ENCODE measurements around the gene UBASH3A.

The UBASH3A gene

DNA sequence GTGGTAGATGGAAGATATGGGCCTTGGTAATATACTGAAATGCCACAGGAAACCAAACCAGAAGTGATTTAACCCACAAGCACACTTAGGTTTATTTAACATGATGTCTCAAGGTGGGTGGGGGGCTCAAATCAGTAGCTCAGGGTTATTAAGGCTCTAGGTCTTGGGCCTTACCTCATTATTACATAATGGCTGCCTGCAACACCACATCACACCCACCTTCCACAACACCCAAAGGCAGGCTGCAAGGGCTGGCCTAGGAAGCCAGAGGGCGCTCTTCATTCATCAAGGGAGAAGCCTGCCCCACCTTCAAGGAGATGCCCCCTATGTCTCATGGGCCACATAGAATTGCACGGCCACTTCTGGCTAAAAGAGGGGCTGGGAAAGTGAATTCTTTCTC lies 43.4 kb upstream of the UBASH3A start:
- DNase-seq (ENCODE audit: low read depth) = no peak
- no peak overlapping the region for H3K4me3 ChIP-seq (replicated peaks; ENCODE audit: low read depth, low read length)
- no peak for TF ChIP-seq CTCF (IDR thresholded peaks at IDR 0.05; ENCODE audit: low read length, missing control alignments)

- no peak for DNase-seq (ENCODE audit: low read depth)
- H3K4me3 ChIP-seq (replicated peaks; ENCODE audit: low read depth, low read length) = no peak overlapping the region
- no peak for TF ChIP-seq CTCF (IDR thresholded peaks at IDR 0.05; ENCODE audit: low read length, missing control alignments)
Measured at GRCh38 chr21:42361286-42361685, 42.4 kb upstream of the UBASH3A start.

GRCh38 chr21:42362198-42362597 lies 41.5 kb upstream of the UBASH3A start:
- H3K4me3 ChIP-seq (replicated peaks; ENCODE audit: low read depth, low read length) = no peak overlapping the region
- TF ChIP-seq CTCF (IDR thresholded peaks at IDR 0.05; ENCODE audit: low read length, missing control alignments) = no peak
- no peak for DNase-seq (ENCODE audit: low read depth)

DNA sequence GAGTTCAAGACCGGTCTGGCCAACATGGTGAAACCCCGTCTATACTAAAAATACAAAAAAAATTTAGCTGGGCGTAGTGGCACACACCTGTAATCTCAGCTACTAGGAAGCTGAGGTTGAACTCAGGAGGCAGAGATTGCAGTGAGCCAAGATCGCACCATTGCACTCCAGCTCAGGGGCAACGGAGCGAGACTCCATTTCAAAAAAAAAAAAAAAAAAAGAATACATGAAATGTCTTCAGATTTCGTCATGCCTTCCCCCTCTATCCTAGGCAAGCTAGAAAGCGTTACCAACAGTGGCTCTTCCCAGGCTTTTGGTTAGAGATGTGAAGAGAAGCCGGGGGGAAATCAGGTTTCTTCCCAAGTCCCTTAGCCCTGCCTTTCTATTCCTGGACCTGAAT lies 41.0 kb upstream of the UBASH3A start:
- no peak for DNase-seq (ENCODE audit: low read depth)
- no peak for TF ChIP-seq CTCF (IDR thresholded peaks at IDR 0.05; ENCODE audit: low read length, missing control alignments)
- H3K4me3 ChIP-seq (replicated peaks; ENCODE audit: low read depth, low read length) = no peak overlapping the region

- no peak overlapping the region for H3K4me3 ChIP-seq (replicated peaks; ENCODE audit: low read depth, low read length)
- no peak for DNase-seq (ENCODE audit: low read depth)
- no peak for TF ChIP-seq CTCF (IDR thresholded peaks at IDR 0.05; ENCODE audit: low read length, missing control alignments)
Measured at GRCh38 chr21:42363312-42363711, 40.4 kb upstream of the UBASH3A start.

DNA sequence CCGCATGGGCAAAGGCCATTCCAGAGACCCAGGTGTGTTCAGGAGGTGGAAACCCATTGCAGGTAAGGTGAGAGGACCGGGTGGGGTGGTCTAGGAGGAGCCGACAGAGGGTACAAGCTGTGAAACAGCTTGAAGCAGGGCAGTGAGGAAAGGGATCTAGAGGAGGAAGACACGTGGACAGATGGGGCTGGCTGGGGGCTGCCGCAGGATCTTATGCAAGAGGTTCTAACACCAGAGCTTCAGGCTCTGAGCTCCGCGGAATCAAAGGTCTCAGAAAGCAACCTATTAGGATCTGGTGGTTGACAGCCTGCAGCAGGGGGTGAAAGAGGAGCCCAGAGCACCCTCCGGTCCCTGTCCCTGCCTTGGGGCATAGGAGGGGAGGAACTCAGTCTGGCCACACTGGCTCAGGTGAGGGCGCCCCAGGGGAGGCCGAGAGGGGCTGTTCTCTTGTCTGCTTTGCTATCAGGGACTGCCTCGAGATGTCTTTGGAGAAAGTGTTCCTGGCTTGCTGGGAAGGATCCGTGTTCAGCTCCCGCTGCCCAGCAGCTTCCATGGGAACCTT lies 39.3 kb upstream of the UBASH3A start:
- TF ChIP-seq CTCF (IDR thresholded peaks at IDR 0.05; ENCODE audit: low read length, missing control alignments) = no peak
- no peak overlapping the region for H3K4me3 ChIP-seq (replicated peaks; ENCODE audit: low read depth, low read length)
- DNase-seq (ENCODE audit: low read depth) = no peak

DNA sequence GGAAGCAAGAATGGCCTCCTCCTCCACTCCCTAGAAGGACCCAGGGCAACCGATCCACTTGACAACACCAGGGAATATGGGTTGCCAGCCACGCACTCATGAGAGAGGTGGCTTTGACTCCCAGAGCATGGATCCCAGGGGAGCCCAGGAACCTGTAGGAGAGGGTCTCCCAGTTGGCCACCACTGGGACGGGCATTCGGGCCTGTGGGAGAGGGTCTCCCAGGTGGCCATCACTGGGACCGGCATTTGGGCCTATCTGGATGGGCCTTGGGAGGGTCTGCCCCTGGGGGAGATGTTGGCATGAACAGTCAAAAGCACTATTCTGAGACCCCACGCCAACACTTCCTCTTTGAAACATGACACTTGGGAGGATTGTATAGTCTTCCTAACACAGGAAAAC lies 37.9 kb upstream of the UBASH3A start:
- H3K4me3 ChIP-seq (replicated peaks; ENCODE audit: low read depth, low read length) = no peak overlapping the region
- no peak for DNase-seq (ENCODE audit: low read depth)
- no peak for TF ChIP-seq CTCF (IDR thresholded peaks at IDR 0.05; ENCODE audit: low read length, missing control alignments)

Data from fibroblast of pulmonary artery (primary cell).